B cell (primary cell): ENCODE data around the gene ESYT1. TPM values are rescaled to one million over a fixed set of nuclear protein-coding genes. Genes with fewer than 3 reads are reported as not detected.

Experiments
- ATAC-seq: fragments of 200-7000 bp; cut with Tn5 transposase; one replicate; pipeline ENCODE4 v1.10.0; 2021; ENCODE audit warnings: low read depth, mild to moderate bottlenecking, moderate number of reproducible peaks, moderate library complexity
- CTCF ChIA-PET: fragments of 350-600 bp; sonication (Branson Sonifier 250); formaldehyde crosslinking; loops from one replicate; lab custom pipeline; 2021; ENCODE audit warnings: antibody characterized with exemption, inconsistent platforms; lab: Charles Lee
- POLR2A ChIA-PET: fragments of 350-600 bp; sonication (Branson Sonifier 250); formaldehyde crosslinking; loops from one replicate; lab custom pipeline; 2021; ENCODE audit warnings: antibody characterized with exemption; lab: Charles Lee
- DNase-seq: peaks from one replicate; pipeline ENCODE4 v3.0.0; 2013
- H2AFZ ChIP-seq: 2 replicates; pipeline ENCODE4 v1.6.1; 2012; ENCODE audit warnings: mild to moderate bottlenecking, low read depth, low read length; ENCODE audit not compliant: insufficient read depth, poor library complexity, severe bottlenecking
- H3K27ac ChIP-seq, 2 donors: 1 replicate in 1 of 2; 2 replicates in 1 of 2; pipeline ENCODE4 v1.5.1; 2012 to 2013; ENCODE audit warnings: low read length in 2 of 2, mild to moderate bottlenecking in 2 of 2, moderate library complexity in 1 of 2
- H3K27me3 ChIP-seq, 4 experiments: fragments of 200-600 bp in 1 of 4; sonication (generic) in 1 of 4; replicated peaks in 1 of 4; 1 replicate in 2 of 4; 2 replicates in 2 of 4; pipeline versions ENCODE4 v1.6.1 to v1.7.0; 2013 to 2016; ENCODE audit warnings: low read length in 3 of 4, mild to moderate bottlenecking in 2 of 4, mixed read lengths in 1 of 4, moderate library complexity in 1 of 4; ENCODE audit not compliant: insufficient read depth in 4 of 4, control insufficient read depth in 3 of 4; ENCODE audit errors: control extremely low read depth in 1 of 4
- H3K36me3 ChIP-seq, 2 experiments: replicated peaks in 1 of 2; 1 replicate in 1 of 2; 2 replicates in 1 of 2; pipeline versions ENCODE4 v1.6.1 to v1.7.1; 2013; ENCODE audit warnings: low read length in 1 of 2; ENCODE audit not compliant: insufficient read depth in 2 of 2, control insufficient read depth in 1 of 2; ENCODE audit errors: control extremely low read depth in 1 of 2, extremely low read depth in 1 of 2
- H3K4me1 ChIP-seq, 2 donors: fragments of 200-600 bp in 1 of 2; sonication (generic) in 1 of 2; 1 replicate in 1 of 2; 2 replicates in 1 of 2; pipeline versions ENCODE4 v1.5.1 to v1.6.1; 2013 to 2017; ENCODE audit warnings: low read length in 2 of 2; ENCODE audit not compliant: control insufficient read depth in 2 of 2, insufficient read depth in 2 of 2
- H3K4me2 ChIP-seq: replicated peaks from 2 replicates; pipeline ENCODE3; 2012; ENCODE audit warnings: mild to moderate bottlenecking, low read depth, low read length; ENCODE audit not compliant: poor library complexity, severe bottlenecking
- H3K4me3 ChIP-seq, 5 experiments: fragments of 200-600 bp in 1 of 5; sonication (generic) in 1 of 5; 1 replicate in 3 of 5; 2 replicates in 2 of 5; pipeline versions ENCODE4 v1.5.1 to v1.7.0; 2011 to 2016; ENCODE audit warnings: low read length in 4 of 5, mild to moderate bottlenecking in 4 of 5, low read depth in 2 of 5, control low read depth in 1 of 5, moderate library complexity in 1 of 5; ENCODE audit not compliant: insufficient read depth in 1 of 5; ENCODE audit errors: control extremely low read depth in 1 of 5, extremely low read depth in 1 of 5
- H3K79me2 ChIP-seq: fragments of 200-600 bp; sonication (generic); one replicate; pipeline ENCODE4 v1.6.0; 2016; ENCODE audit warnings: low read length; ENCODE audit not compliant: control insufficient read depth, insufficient read depth
- H3K9ac ChIP-seq: fragments of 200-600 bp; sonication (generic); 2 replicates; pipeline ENCODE4 v1.6.1; 2017; ENCODE audit warnings: mild to moderate bottlenecking, low read length, moderate library complexity
- H3K9me3 ChIP-seq, 3 donors: one replicate each; pipeline versions ENCODE4 v1.6.1 to v1.7.1; 2013; ENCODE audit warnings: low read length in 2 of 3; ENCODE audit not compliant: control insufficient read depth in 2 of 3, insufficient read depth in 1 of 3; ENCODE audit errors: control extremely low read depth in 1 of 3
- H4K20me1 ChIP-seq: 2 replicates; pipeline ENCODE4 v1.6.0; 2012; ENCODE audit warnings: mild to moderate bottlenecking, low read length; ENCODE audit not compliant: insufficient read depth, control insufficient read depth, poor library complexity, severe bottlenecking
- H3K27ac Mint-ChIP-seq: one replicate; pipeline ENCODE4 v1.8.0; 2021; ENCODE audit warnings: mixed read lengths
- H3K27me3 Mint-ChIP-seq: one replicate; pipeline ENCODE4 v1.8.0; 2021; ENCODE audit warnings: mixed read lengths
- H3K4me1 Mint-ChIP-seq: one replicate; pipeline ENCODE4 v1.8.0; 2021; ENCODE audit warnings: mixed read lengths
- H3K4me3 Mint-ChIP-seq: one replicate; pipeline ENCODE4 v1.8.0; 2021; ENCODE audit warnings: mixed read lengths
- H3K9me3 Mint-ChIP-seq: one replicate; pipeline ENCODE4 v1.8.0; 2022; ENCODE audit warnings: mixed read lengths; ENCODE audit not compliant: insufficient read depth
- EZH2 ChIP-seq: IDR thresholded peaks from 2 replicates; pipeline ENCODE4 v1.6.1; 2012; ENCODE audit warnings: borderline replicate concordance, low read depth, mild to moderate bottlenecking, moderate library complexity, low read length; ENCODE audit not compliant: insufficient read depth, poor library complexity, severe bottlenecking
- WGBS: methylation state at CpG from one replicate; pipeline ENCODE4 v1.1.5; 2013; ENCODE audit warnings: missing lambda C conversion rate; ENCODE audit not compliant: insufficient coverage; 5-methylcytosine and 5-hydroxymethylcytosine counted together
- intact Hi-C: fragments of 100-400 bp; cut with micrococcal nuclease; formaldehyde crosslinking; loops from one replicate; pipeline ENCODE4 v1.10.0; 2022
- polyA plus RNA-seq: library from polyadenylated mRNA; depleted of rRNA; stranded (reverse); fragments of >200 nt; gene quantifications from 2 replicates; pipeline ENCODE4 v1.2.3, GENCODE V29; 2012
- total RNA-seq, 2 donors: library from RNA; stranded (reverse); fragments of 120-200 nt in 1 of 2; gene quantifications; 1 replicate in 1 of 2; 2 replicates in 1 of 2; pipeline versions ENCODE4 v1.2.3 to v1.2.4, GENCODE V29; 2013 to 2022
- TF ChIP-seq, protein P1 (sequence below): fragments of 200-600 bp; IDR thresholded peaks from one replicate; pipeline ENCODE4 v1.8.0; 2022; ENCODE audit warnings: antibody characterized with exemption, mild to moderate bottlenecking

The ESYT1 gene
- total and polyA plus RNA-seq, 2 donors (not counting 1 experiment from before 2014, with no cell fraction given): 154 to 162 TPM

- Mint-ChIP-seq H3K27ac (no peak overlapping the region), H3K4me3 (no peak overlapping the region), H3K27me3 (peaks cover 23% of the 10 kb centered on the region), H3K4me1 (peaks cover 12% of the 10 kb centered on the region), H3K9me3 (no peaks in the 10 kb centered on the region)
- Histone ChIP-seq H3K4me1 (peaks cover 18 to 22% of the 10 kb centered on the region in 2 donors), H3K27ac (no peak overlapping the region), H3K79me2 (no peaks in the 10 kb centered on the region), H4K20me1 (no peaks in the 10 kb centered on the region), H2AFZ (no peak overlapping the region), H3K4me2 (no peak overlapping the region), H3K9ac (no peak overlapping the region), H3K9me3 (peaks cover 0 to 12% (median 0%) of the 10 kb centered on the region in 3 donors), H3K4me3 (no peak overlapping the region), H3K36me3 (no peaks in the 10 kb centered on the region), H3K27me3 (peaks cover 0 to 46% (median 17%) of the 10 kb centered on the region in 4 experiments)
- CTCF ChIA-PET: no interaction called here
- TF ChIP-seq EZH2: no peak
- TF ChIP-seq, protein P1, sequence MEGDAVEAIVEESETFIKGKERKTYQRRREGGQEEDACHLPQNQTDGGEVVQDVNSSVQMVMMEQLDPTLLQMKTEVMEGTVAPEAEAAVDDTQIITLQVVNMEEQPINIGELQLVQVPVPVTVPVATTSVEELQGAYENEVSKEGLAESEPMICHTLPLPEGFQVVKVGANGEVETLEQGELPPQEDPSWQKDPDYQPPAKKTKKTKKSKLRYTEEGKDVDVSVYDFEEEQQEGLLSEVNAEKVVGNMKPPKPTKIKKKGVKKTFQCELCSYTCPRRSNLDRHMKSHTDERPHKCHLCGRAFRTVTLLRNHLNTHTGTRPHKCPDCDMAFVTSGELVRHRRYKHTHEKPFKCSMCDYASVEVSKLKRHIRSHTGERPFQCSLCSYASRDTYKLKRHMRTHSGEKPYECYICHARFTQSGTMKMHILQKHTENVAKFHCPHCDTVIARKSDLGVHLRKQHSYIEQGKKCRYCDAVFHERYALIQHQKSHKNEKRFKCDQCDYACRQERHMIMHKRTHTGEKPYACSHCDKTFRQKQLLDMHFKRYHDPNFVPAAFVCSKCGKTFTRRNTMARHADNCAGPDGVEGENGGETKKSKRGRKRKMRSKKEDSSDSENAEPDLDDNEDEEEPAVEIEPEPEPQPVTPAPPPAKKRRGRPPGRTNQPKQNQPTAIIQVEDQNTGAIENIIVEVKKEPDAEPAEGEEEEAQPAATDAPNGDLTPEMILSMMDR: no peak
- DNase-seq (no peak), ATAC-seq (no peak)
- intact Hi-C loops: no loop called here
- POLR2A ChIA-PET: no interaction called here
- no CpG with 5 or more reads among the region's 3 CpGs for WGBS
These were observed 45.1 kb upstream of the ESYT1 start for GRCh38 chr12:56082967-56083366.

GRCh38 chr12:56084958-56085543 is 43.0 kb upstream of the ESYT1 start:
- peaks cover 0 to 32% (median 14%) of the 10 kb centered on the region in 4 experiments for H3K27me3 ChIP-seq

More at GRCh38 chr12:56084958-56085543, 43.0 kb upstream of the ESYT1 start:
- 91% methylated on average over 14 of the region's 15 CpGs for WGBS
- H3K4me3 Mint-ChIP-seq: no peak overlapping the region
- H3K27ac ChIP-seq: no peak overlapping the region
- intact Hi-C loops: no loop called here
- no peaks in the 10 kb centered on the region for H3K9me3 Mint-ChIP-seq
- ChIA-PET CTCF (interaction anchor here (0.5 kb wide), 1 partner anchor 193 kb away, joined by 4 read pairs; no protein-coding TSS in a partner anchor), POLR2A (interaction anchor here (0.6 kb wide), 2 partner anchors 1633 to 1760 kb away, joined by 3 to 4 read pairs; no protein-coding TSS in a partner anchor)
- peaks cover 4% of the 10 kb centered on the region for H3K4me1 Mint-ChIP-seq
- H3K9ac ChIP-seq: no peak overlapping the region
- H3K4me3 ChIP-seq: no peak overlapping the region
- H4K20me1 ChIP-seq: no peaks in the 10 kb centered on the region
- no peak overlapping the region for H2AFZ ChIP-seq
- H3K36me3 ChIP-seq: no peaks in the 10 kb centered on the region
- peaks cover 8 to 12% of the 10 kb centered on the region in 2 donors for H3K4me1 ChIP-seq
- peaks cover 0 to 9% (median 0%) of the 10 kb centered on the region in 3 donors for H3K9me3 ChIP-seq
- no peak overlapping the region for H3K4me2 ChIP-seq
- ATAC-seq (no peak), DNase-seq (no peak)
- TF ChIP-seq, protein P1: no peak
- TF ChIP-seq EZH2: no peak
- H3K79me2 ChIP-seq: no peaks in the 10 kb centered on the region
- peaks cover 23% of the 10 kb centered on the region for H3K27me3 Mint-ChIP-seq
- no peak overlapping the region for H3K27ac Mint-ChIP-seq
